Endodermal cell (in vitro differentiated cells): ENCODE results near the gene TMEM272. TPM values are rescaled to one million over a fixed set of nuclear protein-coding genes. Genes with fewer than 3 reads are reported as not detected.

Source experiments
- DNase-seq: peaks from one replicate; pipeline ENCODE4 v3.0.0-alpha.2; 2017
- H3K27ac ChIP-seq: 2 replicates; pipeline ENCODE4 v1.5.1; 2013; ENCODE audit warnings: mild to moderate bottlenecking, low read depth, low read length, moderate library complexity
- H3K27me3 ChIP-seq: 2 replicates; pipeline ENCODE4 v1.6.1; 2013; ENCODE audit warnings: mild to moderate bottlenecking, low read length, moderate library complexity; ENCODE audit not compliant: insufficient read depth, control insufficient read depth, poor library complexity, severe bottlenecking
- H3K36me3 ChIP-seq: 2 replicates; pipeline ENCODE4 v1.7.0; 2013; ENCODE audit warnings: mild to moderate bottlenecking, low read length, moderate library complexity; ENCODE audit not compliant: control insufficient read depth, insufficient read depth
- H3K4me1 ChIP-seq: one replicate; pipeline ENCODE4 v1.7.0; 2013; ENCODE audit warnings: low read length; ENCODE audit not compliant: control insufficient read depth, insufficient read depth
- H3K4me3 ChIP-seq: 2 replicates; pipeline ENCODE4 v1.5.1; 2013; ENCODE audit warnings: mild to moderate bottlenecking, low read length, moderate library complexity
- H3K9ac ChIP-seq: 2 replicates; pipeline ENCODE4 v1.6.1; 2013; ENCODE audit warnings: mild to moderate bottlenecking, low read length, moderate library complexity; ENCODE audit not compliant: poor library complexity, severe bottlenecking; ENCODE audit errors: extremely low read depth
- H3K9me3 ChIP-seq: 2 replicates; pipeline ENCODE4 v1.6.1; 2013; ENCODE audit warnings: mild to moderate bottlenecking, low read length, moderate library complexity; ENCODE audit not compliant: control insufficient read depth
- H3K27ac Mint-ChIP-seq: 2 replicates; pipeline ENCODE4 v1.8.0; 2020; ENCODE audit warnings: mixed read lengths
- H3K27me3 Mint-ChIP-seq: 2 replicates; pipeline ENCODE4 v1.8.0; 2021; ENCODE audit warnings: mild to moderate bottlenecking, mixed read lengths; ENCODE audit not compliant: insufficient read depth
- H3K36me3 Mint-ChIP-seq: 2 replicates; pipeline ENCODE4 v1.8.0; 2020; ENCODE audit warnings: low read depth, mixed read lengths
- H3K4me1 Mint-ChIP-seq: 2 replicates; pipeline ENCODE4 v1.8.0; 2020; ENCODE audit warnings: mixed read lengths
- H3K4me3 Mint-ChIP-seq: 2 replicates; pipeline ENCODE4 v1.8.0; 2020; ENCODE audit warnings: mild to moderate bottlenecking, moderate library complexity, mixed read lengths
- H3K9me3 Mint-ChIP-seq: 2 replicates; pipeline ENCODE4 v1.8.0; 2020; ENCODE audit warnings: mild to moderate bottlenecking, mixed read lengths
- WGBS, 2 experiments: methylation state at CpG; one replicate each; pipeline versions ENCODE4 v1.1.5 to v1.1.7; 2013; ENCODE audit warnings: missing lambda C conversion rate in 2 of 2, mixed read lengths in 1 of 2; ENCODE audit not compliant: insufficient coverage in 1 of 2, insufficient read length in 1 of 2; 5-methylcytosine and 5-hydroxymethylcytosine counted together
- total RNA-seq, 2 donors: library from RNA; stranded (reverse); fragmentation: NEBNext Ultra II Directional in 1 of 2; extraction: Animal tissue kit (Norgen Biotek cat#: 25700) in 1 of 2; gene quantifications; 2 replicates in 1 of 2; 3 replicates in 1 of 2; pipeline ENCODE4 v1.2.1, GENCODE V29; 2021
- TF ChIP-seq, protein P1 (sequence below): fragments of 200-600 bp; sonication (generic); conservative IDR thresholded peaks from 2 replicates; pipeline ENCODE4 v1.5.0; 2021; ENCODE audit warnings: antibody characterized with exemption, mild to moderate bottlenecking

The TMEM272 gene
- total RNA-seq, 2 donors from 2014 or later, result 0.62 TPM

DNA sequence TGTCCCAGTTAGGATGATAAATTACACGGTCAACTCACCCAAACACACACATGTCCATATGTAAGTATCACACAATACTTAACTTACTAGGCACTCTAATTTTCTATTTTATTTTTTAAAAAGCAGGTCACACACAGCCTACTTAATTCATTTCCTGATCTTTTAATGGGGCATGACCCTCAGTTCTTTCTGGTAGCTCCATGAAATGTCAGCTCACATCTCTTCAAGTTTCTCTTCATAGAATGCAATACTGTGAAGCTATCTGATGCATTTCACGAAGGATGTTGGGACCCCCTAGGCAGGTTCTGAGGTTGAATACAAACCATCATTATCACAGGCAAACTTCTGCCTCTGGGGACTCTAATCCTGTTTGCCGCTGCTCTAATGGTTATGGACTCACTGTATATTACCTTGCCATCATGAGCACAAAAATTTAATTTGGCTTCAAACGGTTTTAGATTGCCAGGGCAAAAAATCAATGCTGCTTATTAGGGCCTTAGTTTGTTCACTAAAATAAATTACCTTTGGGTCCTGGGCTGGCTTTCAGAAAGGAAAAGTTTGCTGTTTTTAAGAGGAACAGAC is 24.9 kb downstream of the TMEM272 start:
- Histone ChIP-seq H3K27ac (no peak overlapping the region), H3K36me3 (no peaks in the 10 kb centered on the region), H3K4me1 (no peaks in the 10 kb centered on the region), H3K9me3 (no peaks in the 10 kb centered on the region), H3K27me3 (no peaks in the 10 kb centered on the region), H3K9ac (no peak overlapping the region), H3K4me3 (no peak overlapping the region)
- Mint-ChIP-seq H3K4me1 (peaks cover 25% of the 10 kb centered on the region), H3K4me3 (no peak overlapping the region), H3K9me3 (no peaks in the 10 kb centered on the region), H3K27me3 (no peaks in the 10 kb centered on the region), H3K36me3 (no peaks in the 10 kb centered on the region), H3K27ac (no peak overlapping the region)
- TF ChIP-seq, protein P1, sequence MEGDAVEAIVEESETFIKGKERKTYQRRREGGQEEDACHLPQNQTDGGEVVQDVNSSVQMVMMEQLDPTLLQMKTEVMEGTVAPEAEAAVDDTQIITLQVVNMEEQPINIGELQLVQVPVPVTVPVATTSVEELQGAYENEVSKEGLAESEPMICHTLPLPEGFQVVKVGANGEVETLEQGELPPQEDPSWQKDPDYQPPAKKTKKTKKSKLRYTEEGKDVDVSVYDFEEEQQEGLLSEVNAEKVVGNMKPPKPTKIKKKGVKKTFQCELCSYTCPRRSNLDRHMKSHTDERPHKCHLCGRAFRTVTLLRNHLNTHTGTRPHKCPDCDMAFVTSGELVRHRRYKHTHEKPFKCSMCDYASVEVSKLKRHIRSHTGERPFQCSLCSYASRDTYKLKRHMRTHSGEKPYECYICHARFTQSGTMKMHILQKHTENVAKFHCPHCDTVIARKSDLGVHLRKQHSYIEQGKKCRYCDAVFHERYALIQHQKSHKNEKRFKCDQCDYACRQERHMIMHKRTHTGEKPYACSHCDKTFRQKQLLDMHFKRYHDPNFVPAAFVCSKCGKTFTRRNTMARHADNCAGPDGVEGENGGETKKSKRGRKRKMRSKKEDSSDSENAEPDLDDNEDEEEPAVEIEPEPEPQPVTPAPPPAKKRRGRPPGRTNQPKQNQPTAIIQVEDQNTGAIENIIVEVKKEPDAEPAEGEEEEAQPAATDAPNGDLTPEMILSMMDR, result no peak
- no peak for DNase-seq
- WGBS, 2 experiments, result 81 to 83% methylated on average over 3 to 4 of the region's 4 CpGs

DNA sequence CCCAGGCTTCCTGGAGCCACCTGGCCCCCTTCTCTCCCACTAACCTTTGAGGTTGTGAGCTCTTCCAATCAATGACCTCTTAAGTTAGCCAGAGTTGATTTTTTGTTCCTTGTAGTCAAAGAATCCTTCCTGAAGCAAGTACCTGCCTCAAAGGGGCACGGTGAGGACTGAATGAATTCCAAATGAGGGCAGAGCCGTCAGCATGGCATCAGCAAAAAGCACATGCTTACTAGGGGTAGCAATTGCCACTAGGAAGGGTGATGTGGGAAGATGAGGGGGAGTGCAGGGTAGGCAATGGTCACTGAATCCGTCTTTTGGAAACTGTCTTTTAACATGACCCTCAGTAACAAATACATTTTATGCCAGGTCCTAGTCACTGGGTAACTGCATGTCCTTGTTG is 25.4 kb downstream of the TMEM272 start:
- Histone ChIP-seq H3K9me3 (no peaks in the 10 kb centered on the region), H3K36me3 (no peaks in the 10 kb centered on the region), H3K4me1 (no peaks in the 10 kb centered on the region), H3K4me3 (no peak overlapping the region), H3K27ac (no peak overlapping the region), H3K9ac (no peak overlapping the region), H3K27me3 (no peaks in the 10 kb centered on the region)
- TF ChIP-seq, protein P1, result no peak
- Mint-ChIP-seq H3K27ac (no peak overlapping the region), H3K4me3 (no peak overlapping the region), H3K36me3 (no peaks in the 10 kb centered on the region), H3K27me3 (no peaks in the 10 kb centered on the region), H3K4me1 (peaks cover 27% of the 10 kb centered on the region), H3K9me3 (no peaks in the 10 kb centered on the region)
- no peak for DNase-seq
- WGBS, 2 experiments, result 83 to 87% methylated on average over 2 of the region's 3 CpGs

DNA sequence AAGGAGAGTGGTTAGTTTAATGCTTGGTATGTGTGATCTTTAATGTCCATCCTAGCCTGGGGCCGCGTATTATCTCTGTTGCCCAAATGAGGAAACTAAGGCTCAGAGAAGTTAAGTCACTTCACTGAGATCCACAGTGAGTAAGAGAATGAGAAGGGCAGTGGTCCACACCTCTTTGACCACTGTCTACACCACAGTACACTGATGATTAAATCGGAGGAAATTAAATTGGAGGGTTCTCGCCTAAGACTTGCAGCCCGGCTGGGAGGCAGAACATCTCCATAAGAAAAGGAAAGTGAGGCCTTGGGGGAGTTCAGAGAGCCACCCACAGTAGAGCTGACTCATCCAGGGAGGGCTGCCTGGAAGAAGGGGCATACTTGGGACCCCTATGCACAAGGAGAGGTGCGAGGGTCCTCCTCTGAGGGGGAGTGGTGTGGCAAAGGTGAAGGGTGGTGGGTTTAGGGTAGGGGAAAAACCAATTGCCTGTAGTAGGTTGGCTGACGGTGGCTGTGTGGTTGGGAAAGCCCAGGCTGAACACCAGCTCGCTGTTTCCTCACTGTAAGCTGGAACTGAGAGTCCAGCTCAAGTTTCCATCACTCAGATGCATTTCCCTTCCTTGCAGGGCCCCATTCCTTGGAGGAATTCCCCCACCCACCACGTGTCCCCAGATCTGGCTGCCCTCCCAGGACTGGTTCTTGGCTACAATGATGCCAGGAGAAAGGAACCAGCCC is 26.0 kb downstream of the TMEM272 start:
- Mint-ChIP-seq H3K9me3 (no peaks in the 10 kb centered on the region), H3K27me3 (no peaks in the 10 kb centered on the region), H3K27ac (no peak overlapping the region), H3K4me3 (no peak overlapping the region), H3K36me3 (no peaks in the 10 kb centered on the region), H3K4me1 (peaks cover 27% of the 10 kb centered on the region)
- no peak overlapping the region for H3K27ac ChIP-seq
- no peak for DNase-seq
- H3K27me3 ChIP-seq, result no peaks in the 10 kb centered on the region
- no peak overlapping the region for H3K4me3 ChIP-seq
- TF ChIP-seq, protein P1, result no peak
- H3K36me3 ChIP-seq, result no peaks in the 10 kb centered on the region
- no peak overlapping the region for H3K9ac ChIP-seq
- H3K4me1 ChIP-seq, result no peaks in the 10 kb centered on the region
- 61 to 82% methylated on average over 3 to 9 of the region's 9 CpGs for WGBS, 2 experiments
- H3K9me3 ChIP-seq, result no peaks in the 10 kb centered on the region
